Sigmoid colon (tissue), 4 donors: Measurements from ENCODE around the gene VPREB1.
"Not testable (repeated sequence)": the region's sequence is repeated elsewhere in the genome, so short reads cannot be mapped to it uniquely, and the experiment has no call there.

Experiments used
- EP300 ChIP-seq, 4 donors: sonication (generic); formaldehyde crosslinking; IDR thresholded peaks; one replicate each; pipeline ENCODE4 v1.6.1; 2017; ENCODE audit warnings: antibody characterized with exemption in 4 of 4
- POLR2A ChIP-seq, 2 donors: fragments of 450-650 bp; IDR thresholded peaks; one replicate each; pipeline ENCODE4 v1.6.1; 2016; ENCODE audit warnings: antibody characterized with exemption in 2 of 2, mild to moderate bottlenecking in 2 of 2, moderate library complexity in 2 of 2
- TF ChIP-seq, protein P1 (sequence below), 4 experiments: fragments of 450-650 bp in 3 of 4; fragments of 200-600 bp in 1 of 4; IDR thresholded peaks; one replicate each; pipeline ENCODE4 v1.5.1; 2016 to 2019; ENCODE audit warnings: antibody characterized with exemption in 4 of 4, mild to moderate bottlenecking in 3 of 4, moderate library complexity in 2 of 4

GRCh38 chr22:22262332-22263074 is 17.9 kb downstream of the VPREB1 start:
- TF ChIP-seq, protein P1, sequence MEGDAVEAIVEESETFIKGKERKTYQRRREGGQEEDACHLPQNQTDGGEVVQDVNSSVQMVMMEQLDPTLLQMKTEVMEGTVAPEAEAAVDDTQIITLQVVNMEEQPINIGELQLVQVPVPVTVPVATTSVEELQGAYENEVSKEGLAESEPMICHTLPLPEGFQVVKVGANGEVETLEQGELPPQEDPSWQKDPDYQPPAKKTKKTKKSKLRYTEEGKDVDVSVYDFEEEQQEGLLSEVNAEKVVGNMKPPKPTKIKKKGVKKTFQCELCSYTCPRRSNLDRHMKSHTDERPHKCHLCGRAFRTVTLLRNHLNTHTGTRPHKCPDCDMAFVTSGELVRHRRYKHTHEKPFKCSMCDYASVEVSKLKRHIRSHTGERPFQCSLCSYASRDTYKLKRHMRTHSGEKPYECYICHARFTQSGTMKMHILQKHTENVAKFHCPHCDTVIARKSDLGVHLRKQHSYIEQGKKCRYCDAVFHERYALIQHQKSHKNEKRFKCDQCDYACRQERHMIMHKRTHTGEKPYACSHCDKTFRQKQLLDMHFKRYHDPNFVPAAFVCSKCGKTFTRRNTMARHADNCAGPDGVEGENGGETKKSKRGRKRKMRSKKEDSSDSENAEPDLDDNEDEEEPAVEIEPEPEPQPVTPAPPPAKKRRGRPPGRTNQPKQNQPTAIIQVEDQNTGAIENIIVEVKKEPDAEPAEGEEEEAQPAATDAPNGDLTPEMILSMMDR (IDR thresholded peaks at IDR 0.05) = not testable (repeated sequence)
- TF ChIP-seq POLR2A, EP300 (IDR thresholded peaks at IDR 0.05): not testable (repeated sequence)
